GM20000 (cell line): ENCODE measurements around the gene DMRT3.

Experiments
- DNase-seq: peaks from one replicate; pipeline ENCODE4 v3.0.0; 2012; ENCODE audit warnings: low spot score
- TF ChIP-seq, protein P1 (sequence below): IDR thresholded peaks from 2 replicates; pipeline ENCODE4 v1.5.1; 2012; ENCODE audit warnings: mild to moderate bottlenecking, control low read depth; ENCODE audit errors: extremely low read depth, missing control alignments

DMRT3 gene

DNA sequence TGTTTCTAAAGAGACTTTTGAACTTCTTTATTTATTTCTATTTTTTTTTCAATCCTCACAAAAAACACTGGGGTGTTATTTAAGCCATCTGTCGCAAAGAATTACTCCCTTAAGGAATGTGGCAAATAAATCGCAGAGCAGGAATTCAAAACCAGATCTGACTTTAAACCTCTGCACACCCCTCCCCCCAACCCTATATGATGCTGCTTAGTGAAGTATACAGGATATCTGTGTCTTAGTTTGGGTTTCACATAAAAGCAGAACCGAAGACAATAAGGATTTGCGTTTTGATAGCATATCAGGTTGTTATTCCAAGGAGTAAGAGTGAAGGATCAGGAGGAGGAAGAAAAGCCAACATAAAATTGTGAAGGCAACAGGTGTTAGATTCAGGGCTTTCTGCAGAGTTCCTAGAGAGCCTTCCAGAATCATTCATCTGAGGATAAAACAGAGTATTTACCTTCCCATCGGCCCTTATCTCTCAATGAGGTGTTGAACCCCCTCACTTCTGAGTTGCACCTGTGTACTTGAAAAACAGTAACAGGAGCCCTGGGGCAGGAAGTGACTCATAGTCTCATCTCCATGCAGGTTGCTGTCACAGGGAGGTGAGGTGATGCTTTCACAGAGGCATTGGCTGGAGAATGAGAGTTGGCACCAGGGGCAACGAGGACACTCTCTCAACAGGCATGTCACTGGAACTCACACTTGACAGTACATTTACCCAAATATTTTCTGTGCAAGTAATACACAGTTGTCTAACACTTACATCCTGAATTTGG is 33.5 kb upstream of the DMRT3 start:
- TF ChIP-seq, protein P1, sequence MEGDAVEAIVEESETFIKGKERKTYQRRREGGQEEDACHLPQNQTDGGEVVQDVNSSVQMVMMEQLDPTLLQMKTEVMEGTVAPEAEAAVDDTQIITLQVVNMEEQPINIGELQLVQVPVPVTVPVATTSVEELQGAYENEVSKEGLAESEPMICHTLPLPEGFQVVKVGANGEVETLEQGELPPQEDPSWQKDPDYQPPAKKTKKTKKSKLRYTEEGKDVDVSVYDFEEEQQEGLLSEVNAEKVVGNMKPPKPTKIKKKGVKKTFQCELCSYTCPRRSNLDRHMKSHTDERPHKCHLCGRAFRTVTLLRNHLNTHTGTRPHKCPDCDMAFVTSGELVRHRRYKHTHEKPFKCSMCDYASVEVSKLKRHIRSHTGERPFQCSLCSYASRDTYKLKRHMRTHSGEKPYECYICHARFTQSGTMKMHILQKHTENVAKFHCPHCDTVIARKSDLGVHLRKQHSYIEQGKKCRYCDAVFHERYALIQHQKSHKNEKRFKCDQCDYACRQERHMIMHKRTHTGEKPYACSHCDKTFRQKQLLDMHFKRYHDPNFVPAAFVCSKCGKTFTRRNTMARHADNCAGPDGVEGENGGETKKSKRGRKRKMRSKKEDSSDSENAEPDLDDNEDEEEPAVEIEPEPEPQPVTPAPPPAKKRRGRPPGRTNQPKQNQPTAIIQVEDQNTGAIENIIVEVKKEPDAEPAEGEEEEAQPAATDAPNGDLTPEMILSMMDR: no peak
- no peak for DNase-seq

DNA sequence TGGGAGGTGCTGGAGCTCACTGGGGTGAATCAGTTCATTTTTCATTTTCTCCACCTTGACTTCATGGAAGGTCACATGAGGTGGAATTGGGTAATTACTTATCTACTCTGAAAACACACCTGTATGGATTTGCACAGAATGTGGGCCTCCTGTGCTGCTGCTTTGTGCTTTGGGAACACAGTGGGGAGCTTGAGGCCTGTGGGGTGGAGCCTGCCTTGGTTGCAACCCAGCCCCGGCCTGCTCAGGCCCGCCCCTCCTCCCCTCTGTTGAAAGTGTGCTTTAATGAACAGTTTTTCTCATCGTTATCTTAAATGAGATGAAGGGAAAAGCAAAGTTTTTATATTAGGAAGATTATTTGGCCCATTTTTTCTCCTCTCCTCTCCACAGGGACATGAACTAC is 28.5 kb upstream of the DMRT3 start:
- TF ChIP-seq, protein P1: no peak
- no peak for DNase-seq

DNA sequence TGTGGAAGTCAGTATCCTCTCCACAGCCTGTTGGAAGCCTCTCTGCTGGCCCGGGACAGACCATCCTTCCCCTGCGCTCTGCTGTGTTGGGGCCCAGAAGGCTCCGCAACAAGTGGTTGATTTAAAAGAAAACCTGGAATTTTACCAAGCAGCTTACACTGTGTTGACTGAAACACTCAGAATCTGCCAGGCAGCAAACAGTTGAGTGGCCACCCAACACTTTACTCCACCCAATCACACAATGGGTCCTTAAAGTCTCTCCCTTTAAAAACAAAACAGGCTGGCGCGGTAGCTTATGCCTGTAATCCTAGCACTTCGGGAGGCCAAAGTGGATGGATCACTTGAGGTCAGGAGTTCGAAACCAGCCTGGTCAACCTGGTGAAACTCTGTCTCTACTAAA is 28.0 kb upstream of the DMRT3 start:
- TF ChIP-seq, protein P1: no peak
- DNase-seq: no peak

DNA sequence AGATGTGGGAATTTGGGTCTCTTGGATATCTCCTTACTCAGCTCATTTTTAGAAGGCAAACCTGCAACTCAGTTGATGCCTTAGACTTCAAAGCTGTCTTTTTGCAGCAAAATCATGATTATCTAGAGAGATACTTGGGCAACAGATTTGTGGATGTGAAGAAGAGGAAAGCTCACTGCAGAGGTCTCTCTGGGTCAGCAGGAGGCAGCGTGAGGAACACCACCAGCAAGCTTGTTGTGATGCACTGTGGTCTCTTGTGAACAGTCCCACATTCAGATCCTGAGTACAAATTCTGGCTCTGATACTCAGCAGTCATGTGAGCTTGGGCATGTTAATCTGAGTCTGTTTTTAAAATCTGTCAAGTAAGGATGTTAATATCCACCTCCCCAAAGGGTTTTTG is 26.3 kb upstream of the DMRT3 start:
- DNase-seq: no peak
- TF ChIP-seq, protein P1: no peak

DNA sequence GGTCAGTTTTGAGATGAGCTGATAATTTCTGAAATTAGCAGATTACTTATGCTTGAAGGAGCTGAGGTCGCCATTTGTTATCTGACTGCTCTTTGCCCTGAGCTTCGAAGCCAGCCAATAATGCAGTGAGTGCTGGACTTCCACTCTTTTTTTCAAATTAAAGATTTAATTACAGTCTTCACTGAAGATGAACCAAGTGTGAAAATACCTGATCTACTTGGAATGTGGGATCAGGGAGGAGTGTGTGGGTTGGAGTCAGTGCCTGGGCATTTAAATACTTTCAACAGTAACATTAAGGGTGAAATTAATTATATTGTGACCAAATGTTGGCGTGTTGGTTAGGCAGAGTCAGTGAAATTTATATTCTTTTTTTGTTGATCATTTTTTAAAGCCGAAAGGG is 23.9 kb upstream of the DMRT3 start:
- TF ChIP-seq, protein P1: no peak
- no peak for DNase-seq

DNA sequence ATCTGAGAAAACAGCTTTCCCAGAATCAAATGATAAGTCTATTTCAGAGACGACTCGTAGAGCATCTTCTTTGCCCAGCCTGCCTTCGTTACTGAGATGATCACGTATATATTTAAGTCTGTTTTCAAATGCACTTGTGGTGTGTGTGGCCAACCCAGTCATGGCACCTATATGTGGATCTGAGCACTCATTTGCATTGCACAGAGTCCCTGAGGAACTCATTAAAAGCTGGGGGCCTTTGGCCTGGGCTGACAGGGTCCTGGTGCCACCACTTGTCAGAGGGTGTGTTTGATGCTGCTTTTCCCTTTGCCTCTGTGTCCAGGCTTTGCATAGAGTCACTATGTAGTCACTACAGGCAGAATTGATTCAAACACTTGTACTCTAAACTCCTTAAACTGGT is 17.4 kb upstream of the DMRT3 start:
- TF ChIP-seq, protein P1: no peak
- DNase-seq: no peak

DNA sequence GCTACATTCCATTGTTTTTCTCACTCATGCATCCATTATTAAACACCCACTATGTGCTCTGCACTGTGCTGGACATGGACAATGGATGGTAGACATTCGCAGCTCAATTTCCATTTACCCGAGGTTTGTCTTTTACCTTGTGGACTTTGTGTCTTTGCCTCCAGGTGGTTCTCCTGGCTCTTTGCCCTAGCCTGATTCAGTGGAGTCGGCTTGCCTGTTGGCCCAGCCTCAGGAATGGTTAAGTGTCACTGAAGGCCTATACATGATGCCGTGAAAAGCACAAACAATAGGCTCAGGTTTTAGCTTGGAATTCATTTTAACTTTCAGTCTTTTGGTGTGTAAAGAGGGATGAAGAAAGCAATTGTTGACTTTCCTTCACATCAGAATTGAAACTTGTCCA is 16.5 kb upstream of the DMRT3 start:
- TF ChIP-seq, protein P1: no peak
- no peak for DNase-seq
